Right forelimb (tissue), 1 donor: ENCODE data around the gene EDDM13.
"Not testable (repeated sequence)": the region's sequence is repeated elsewhere in the genome, so short reads cannot be mapped to it uniquely, and the experiment has no call there.

ENCODE experiments used
- DNase-seq: peaks from one replicate; pipeline ENCODE4 v3.0.0-alpha.2; 2018

EDDM13 gene, protein sequence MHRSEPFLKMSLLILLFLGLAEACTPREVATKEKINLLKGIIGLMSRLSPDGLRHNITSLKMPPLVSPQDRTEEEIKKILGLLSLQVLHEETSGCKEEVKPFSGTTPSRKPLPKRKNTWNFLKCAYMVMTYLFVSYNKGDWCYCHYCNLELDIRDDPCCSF

DNA sequence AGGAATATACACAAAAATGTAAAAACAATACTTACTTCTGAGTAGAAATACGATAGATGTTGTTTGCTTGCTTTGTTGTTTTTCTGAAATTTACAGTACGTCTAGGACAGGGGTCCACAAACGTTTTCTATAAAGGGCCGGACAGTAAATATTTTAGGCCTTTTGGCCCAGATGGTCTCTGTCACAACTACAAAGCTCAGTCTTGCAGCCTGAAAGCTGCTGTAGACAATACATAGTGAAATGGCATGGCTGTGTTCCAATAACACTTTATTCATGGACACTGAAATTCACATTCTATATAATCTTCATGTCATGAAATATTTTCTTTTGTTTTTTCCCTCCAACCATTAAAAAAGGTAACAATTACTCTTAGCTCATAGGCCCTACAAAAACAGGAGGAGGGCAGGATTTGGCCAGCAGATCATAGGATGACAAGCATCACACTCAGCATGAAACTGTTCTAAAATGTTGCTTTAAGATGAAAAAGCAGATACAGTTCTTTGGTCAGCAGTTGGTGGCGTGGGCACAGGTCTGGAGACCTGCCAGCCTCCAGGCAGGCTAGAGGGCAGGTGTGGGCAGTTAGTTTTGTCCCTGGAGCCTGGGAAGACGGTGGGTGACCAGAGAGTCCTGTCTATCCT, at the start of gene EDDM13:
EDDM13 (plus strand) TSS at position 588 of the 638 bp plus-strand sequence. CDS start 87 bp downstream, outside the sequence.
- no peak for DNase-seq

DNA sequence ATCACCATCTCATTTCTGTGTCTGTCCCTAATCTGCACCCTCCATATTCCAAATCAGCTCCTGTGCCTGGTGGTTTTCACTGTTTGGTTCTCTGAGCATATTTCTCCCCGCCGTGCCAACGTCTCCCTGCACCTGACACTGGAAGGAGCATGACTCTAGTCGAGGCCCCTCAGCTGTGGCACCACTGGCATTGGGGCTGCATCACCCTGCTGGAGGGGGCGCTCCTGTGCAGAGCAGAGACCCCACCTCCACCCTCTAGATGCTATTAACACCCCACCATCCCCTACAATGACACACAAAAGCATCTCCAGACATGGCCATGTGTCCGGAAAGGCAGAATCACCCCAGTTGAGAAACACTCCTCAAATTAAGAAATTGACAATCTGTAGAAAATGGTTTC, 49.6 kb upstream of the EDDM13 start:
- no peak for DNase-seq

DNA sequence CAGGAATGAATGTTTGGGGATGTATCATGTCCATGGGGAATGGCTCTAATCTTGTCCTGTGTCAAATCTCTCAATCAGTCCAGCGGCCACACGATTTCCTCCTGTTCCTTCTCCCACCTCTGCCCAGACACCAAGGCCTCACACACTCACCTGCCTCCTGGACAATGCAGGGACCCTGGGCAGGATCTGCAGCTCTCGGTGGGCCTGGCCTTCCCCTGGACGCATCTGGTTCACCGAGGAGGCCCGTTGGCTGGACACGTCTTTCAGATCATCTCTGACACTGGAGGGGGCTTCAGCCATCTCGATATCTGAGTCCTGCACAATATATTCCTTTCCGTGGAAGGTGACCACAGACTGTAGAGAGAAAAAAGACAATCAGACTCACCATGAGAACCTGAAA, 49.1 kb upstream of the EDDM13 start:
- DNase-seq: no peak

DNA sequence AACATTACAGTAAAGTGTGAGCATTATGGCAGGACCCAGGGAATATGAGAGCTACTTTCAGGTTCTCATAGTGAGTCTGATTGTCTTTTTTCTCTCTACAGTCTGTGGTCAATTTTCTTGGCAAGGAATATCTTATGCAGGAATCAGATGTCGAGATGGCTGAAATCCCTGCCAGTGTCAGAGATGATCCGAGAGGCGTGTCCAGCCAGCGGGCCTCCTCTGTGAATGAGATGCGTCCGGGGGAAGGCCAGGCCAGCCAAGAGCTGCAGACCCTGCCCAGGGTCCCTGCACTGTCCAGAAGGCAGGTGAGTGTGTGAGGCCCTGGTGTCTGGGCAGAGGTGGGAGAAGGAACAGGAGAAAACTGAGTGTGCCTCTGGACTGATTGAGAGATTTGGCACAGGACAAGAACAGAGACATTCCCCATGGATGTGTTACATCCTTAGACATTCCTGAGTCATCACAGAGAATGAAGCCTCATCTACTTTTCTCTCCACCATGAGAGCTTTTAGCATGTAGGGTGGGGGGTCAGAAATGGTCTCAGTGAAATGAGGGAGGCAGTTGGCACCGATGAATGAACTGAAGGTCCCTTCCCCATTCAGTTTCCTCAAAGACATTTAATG, 27.3 kb upstream of the EDDM13 start:
- no peak for DNase-seq

DNA sequence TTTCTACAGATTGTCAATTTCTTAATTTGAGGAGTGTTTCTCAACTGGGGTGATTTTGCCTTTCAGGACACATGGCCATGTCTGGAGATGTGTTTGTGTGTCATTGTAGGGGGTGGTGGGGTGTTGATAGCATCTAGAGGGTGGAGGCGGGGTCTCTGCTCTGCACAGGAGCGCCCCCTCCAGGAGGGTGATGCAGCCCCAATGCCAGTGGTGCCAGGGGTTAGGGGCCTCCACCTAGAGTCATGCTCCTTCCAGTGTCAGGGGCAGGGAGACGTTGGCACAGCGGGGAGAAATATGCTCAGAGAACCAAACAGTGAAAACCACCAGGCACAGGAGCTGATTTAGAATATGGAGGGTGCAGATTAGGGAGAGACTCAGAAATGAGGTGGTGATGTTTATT, 26.8 kb upstream of the EDDM13 start:
- not testable (repeated sequence) for DNase-seq

DNA sequence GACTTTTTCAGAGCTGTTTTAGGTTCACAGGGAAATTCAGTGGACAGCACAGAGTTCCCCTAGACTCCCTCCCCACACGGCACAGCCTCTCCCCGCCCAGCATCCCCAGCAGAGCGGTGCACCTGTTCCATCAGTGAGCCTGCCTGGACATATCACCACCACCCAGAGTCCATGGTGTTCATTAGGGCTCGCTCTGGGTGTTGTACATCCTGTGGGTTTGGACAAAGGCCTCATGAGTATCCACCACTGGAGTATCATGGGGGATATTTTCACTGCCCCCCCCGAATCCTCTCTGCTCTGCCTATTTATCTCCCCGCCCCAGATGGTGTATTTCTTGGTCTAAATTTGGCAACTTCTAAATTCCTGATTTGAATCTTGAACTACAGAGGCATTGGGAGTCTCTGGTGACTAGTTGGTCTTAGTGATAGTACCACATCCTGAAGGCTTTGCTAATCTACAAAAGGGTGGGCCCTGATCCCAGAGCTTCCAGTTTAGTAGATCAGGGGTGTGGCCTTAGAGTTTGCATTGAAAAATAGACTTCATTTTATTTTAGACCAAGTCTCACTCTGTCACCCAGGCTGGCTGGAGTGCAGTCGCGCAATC, 23.7 kb upstream of the EDDM13 start:
- DNase-seq: not testable (repeated sequence)

DNA sequence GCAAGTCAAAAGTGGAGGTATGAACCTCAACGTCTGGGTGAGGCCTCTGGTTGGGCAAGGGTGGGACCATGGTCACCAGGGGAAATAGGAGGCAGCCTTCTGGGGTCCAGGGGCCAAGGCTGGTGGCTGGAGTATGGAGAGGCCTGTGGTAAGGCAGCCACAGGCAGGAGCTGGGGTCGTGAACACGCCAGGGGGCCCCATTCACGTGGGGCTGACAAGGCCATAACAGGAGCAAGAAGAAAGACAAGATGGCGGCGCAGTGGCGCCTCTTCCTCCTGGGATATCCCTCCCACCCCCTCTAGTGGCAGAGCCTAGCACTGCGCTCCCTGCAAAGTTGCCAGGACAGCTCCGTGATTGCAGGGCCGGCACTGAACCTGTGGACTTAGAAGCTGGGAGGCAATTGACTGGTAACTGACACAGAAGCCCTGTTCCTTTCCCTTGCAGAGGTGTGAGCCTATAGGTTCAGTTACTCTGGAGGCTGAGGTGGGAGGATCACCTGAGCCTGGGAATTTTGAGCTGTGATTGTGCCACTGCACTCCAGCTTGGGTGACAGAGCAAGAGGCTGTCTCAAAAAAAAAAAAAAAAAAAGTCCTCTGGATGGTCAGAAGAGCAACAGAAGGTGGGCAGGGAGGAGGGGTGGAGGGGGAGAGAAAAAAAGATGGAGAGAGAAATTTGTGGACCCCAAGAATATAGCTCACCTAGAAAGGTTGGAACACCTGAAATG, 19.7 kb upstream of the EDDM13 start:
- peak; percentile 74 for DNase-seq

DNA sequence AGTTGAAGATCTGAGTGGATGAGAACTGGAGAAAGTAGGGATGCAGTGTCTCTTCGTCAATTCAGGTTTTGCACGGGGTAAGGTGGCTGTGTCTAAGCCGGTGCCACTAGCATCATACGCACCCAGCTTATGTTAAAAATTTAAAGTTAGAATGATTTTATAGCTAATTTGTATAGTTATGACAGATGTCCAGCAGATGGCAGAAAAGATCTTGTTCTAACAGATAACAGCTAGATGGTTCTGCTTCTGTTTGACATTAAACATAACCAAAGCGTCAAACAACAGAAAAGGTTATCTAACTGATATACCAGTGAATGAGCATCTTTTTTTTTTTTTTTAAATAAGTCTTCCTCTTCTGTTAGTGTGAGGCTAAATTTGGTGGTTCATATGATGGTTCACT, 18.8 kb upstream of the EDDM13 start:
- no peak for DNase-seq

DNA sequence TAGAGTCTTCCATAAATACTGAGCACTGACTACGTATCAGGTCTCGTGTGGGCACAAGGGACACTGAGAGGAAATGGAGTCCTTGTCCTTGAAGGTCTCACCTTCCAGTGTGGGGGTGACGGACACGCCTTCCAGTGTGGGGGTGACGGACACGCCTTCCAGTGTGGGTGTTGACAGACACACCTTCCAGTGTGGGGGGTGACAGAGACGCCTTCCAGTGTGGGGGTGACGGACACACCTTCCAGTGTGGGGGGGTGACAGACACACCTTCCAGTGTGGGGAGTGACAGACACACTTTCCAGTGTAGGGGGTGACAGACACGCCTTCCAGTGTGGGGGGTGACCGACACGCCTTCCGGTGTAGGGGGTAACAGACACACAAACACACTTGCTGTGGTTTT, 14.3 kb upstream of the EDDM13 start:
- DNase-seq: no peak

DNA sequence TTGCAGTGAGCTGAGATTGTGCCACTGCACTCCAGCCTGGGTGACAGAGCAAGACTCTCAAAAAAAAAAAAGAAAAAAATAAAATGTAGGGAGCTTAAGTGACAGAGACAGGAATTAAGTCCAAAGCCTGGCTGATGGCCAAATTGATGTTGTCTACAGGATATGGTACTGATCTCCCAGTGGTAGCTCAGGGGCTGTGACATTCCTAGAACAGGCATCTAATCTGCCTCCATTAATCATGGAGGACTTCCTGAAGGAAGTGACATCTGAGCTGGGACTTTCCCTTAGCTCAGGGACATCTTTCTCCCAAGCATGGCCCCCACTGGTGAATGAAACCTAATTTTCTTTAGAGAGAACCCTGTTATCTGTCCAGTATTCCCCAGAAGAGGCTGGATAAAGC, 11.4 kb upstream of the EDDM13 start:
- DNase-seq: no peak

DNA sequence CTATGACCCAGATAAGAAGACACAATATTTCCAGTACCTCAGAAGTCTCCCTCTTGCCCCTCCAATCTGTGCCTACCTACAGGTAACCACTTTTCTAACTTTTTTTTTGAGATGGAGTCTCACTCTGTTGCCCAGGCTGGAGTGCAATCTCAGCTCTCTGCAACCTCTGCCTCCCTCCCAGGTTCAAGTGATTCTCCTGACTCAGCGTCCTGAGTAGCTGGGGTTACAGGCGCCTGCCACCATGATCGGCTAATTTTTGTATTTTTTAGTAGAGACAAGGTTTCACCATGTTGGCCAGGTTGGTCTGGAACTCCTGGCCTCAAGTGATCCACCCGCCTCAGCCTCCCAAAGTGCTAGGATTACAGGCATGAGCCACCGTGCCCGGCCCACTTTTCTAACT, 10.6 kb upstream of the EDDM13 start:
- not testable (repeated sequence) for DNase-seq

DNA sequence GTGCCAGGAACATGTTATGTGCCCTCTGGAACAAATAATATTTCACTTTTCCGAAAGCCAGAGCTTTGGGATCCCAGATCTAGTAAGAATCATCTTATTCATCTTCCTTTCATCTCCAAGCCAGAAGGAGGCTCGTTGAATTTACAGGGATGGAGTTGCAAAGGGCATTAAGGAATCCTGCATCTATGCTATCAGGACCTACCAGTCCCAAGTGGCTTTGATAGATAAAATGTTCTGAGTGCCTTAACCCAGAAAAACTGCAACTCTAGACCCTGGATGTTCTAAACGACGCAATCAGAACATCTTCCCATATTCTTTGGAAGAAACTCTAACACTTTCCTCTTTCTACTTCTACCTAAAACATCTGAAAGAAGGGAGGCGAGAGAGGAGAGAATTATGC, 9.2 kb upstream of the EDDM13 start:
- no peak for DNase-seq

DNA sequence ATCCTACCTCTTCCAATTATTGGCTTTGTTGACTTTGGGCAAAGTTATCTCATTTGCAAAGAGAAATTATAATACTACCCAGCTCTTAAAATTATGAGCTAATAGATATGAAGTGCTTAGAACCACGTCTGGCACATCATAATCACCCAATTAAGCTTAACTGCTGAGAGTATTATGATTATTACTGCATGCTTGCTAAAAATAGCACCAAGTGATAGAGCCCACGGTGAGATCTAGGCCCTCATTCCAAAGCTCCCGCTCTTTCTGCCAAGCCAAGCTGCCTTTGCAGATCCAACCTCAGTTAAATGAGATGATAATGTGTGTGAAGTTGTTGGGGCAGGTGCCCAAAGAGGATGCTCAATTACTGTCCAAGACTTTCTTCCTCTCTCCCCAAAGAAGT, 6.5 kb upstream of the EDDM13 start:
- DNase-seq: no peak

DNA sequence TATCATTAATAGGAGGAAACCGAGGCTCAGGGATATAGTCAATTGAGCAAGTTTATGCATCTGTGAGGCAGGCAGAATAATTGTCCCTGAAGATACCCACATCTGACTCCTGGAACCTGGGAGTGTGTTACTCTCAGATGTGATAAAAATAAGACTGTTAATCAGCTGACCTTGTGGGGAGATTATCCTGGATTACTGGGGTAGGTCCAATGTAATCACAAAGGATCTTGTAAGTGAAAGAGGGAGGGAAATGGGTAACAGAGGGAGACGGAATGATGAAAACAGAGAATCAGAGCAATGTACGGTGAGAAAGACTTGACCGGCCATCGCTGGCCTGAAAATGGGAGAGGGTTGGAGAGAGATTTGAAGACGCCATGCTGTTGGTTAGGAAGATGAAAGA, 3.2 kb upstream of the EDDM13 start:
- no peak for DNase-seq

DNA sequence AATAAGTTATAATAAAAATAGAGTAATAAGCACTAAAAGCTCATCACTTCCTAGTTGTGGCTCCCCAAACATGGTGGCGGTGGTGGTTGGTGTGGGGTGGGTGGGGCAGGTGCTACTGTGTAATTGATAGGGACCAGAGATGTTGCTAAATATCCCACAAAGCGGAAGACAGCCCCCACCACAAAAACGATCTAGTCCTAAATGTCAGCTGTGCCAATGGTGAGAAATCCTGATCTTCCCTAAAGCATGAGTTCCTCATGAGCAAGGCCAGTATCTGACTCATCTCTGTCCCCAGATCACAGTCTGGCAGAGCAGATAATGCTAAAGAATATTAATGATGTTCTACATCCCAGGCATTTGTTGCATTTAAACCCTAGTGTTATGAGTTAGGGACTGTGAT, 1.9 kb upstream of the EDDM13 start:
- DNase-seq: no peak

DNA sequence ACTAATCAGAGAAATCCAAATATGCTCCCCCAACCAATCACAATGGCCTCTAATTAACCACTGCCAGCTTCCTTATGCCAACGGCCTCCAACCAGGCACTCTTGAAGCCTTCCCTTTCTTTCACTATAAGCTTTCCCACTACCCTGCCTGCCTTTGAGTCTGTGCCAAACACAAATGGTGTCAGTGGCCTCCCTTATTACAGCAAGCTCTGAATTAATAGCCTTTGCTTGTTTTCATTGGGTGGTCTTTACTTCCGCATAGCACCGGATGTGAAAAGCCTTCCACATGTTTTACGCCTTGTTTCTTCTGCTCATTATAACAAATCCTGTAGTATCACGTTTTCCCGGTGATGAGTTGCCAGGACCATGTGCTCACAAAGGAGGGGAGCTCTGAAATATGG, 1.4 kb upstream of the EDDM13 start:
- no peak for DNase-seq

DNA sequence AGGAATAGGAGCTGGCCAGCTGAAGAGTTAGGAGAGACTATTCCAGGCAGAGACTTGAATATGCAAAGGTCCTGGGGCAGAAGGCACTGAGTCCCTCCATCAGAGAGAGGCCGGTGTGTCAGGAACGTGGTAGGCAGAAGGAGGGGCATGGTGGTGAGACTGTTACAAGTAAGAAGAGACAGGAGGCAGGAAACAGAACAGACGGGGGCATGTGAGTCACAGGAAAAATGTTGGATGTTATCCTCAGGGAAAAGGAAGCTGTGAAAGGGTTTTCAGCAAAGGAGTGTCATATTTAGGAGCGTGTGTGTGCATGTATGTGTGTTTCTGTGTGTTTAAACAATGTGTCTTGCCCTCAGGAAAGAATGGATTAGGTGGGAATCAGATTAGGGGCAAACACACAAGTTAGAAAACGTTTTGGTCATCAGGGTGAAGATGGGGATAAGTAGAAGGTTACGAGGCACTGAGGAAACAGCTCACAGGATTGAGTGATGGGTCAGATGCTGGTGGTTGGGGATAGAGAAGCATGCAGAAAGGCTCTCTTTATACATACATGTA, 1.1 kb downstream of the EDDM13 start:
- DNase-seq: no peak

DNA sequence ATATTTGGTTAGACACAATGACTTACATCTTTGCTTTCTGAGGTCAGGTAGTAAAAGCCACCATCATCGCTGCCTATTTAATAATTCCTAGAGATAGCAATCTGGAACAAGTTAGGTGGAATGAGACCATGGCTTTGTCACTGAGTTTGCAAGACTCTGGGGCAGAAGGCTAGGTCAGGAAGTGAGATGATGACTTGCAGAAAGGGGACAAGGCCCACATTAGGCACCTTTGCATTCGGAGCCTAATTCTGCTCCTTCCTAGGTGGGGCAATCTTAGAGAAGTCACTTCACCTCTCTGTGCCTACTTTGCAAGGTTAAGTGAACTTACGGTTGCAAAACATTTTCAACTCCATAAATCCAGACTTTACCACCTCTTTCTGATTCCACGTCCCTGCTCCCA, 10.3 kb downstream of the EDDM13 start:
- no peak for DNase-seq

DNA sequence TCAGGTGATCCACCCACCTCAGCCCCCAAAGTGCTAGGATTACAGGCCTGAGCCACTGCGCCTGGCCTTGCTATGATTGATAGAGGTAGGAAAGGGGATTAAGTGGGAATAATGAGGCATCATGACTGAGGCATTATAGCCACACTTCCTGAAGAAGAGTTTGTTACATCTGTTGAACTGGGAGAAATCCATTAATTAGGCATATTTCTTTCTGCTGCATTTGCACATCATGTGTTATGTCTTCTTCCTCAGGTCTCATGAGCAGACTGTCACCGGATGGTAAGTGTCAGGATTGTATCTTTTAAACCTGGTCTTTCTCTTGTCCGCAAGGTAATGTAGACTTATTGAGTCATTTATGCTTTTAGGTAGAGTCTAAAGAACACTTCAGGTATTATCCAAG, 12.2 kb downstream of the EDDM13 start:
- DNase-seq: no peak

DNA sequence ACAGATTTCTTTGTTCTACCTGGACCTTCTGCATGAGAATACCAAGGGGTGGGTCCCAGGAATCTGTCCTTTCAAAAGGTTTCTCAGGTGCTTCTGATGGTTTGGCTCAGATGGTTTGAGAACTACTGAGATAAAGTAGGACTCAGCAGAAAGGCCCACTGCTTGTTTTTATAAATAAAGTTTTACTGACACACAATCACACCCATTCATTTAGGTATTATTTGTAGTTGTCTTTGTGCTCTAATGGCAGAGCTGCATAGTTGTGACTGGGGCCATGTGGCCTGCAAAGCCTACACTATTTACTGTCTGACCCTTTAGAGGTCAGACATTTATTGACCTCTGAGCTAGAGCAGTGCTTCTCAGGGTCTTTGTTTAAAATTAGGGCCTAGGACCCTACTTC, 17.6 kb downstream of the EDDM13 start:
- DNase-seq: no peak

DNA sequence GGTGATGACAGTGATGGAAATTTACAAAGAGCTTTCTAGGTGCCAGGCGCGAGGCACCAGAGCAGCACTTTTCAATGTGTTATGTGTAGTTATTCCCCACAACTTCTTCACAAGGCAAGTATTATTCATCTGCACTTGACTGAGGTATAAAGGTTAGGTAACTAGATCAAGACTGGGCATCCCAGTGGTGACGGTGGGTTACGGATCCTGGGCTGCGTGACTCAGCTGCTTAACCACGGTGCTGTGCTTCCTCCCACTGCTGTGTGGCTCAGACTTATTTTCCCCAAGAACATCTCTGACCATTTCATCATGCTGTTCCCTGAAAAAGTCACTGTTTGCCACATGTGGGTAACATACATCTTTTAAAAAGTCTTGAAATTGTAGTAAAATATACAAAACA, 19.3 kb downstream of the EDDM13 start:
- DNase-seq: no peak

DNA sequence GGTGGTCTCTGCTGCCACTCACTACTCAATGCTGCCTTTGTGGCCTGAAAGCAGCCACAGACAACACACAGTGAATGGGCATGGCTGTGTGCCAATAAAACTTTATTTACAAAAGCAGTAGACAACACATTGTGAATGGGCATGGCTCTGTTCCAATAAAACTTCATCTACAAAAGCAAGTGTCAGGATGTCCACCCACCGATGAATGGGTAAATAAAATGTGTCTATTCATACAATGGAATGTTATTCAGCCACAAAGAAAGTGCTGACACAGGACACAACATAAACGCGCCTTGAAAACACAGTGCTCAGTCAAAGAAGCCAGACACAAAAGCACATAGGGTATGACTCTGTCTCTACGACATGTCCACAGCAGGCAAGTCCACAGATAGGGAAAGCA, 22.0 kb downstream of the EDDM13 start:
- no peak for DNase-seq
